PFSK-1 (cell line): ENCODE results near the gene CORO1C.

Experiments
- FOXP2 ChIP-seq: optimal IDR thresholded peaks from 2 replicates; pipeline ENCODE3; 2011; ENCODE audit warnings: borderline replicate concordance, control low read depth, inconsistent platforms; ENCODE audit not compliant: insufficient read depth; ENCODE audit errors: extremely low read length, extremely low read depth
- POLR2AphosphoS5 ChIP-seq: IDR thresholded peaks from 2 replicates; pipeline ENCODE4 v1.6.1; 2012; ENCODE audit warnings: low read depth, mild to moderate bottlenecking, control low read depth, low read length, moderate library complexity
- SIN3A ChIP-seq: IDR thresholded peaks from 2 replicates; pipeline ENCODE4 v1.6.1; 2012; ENCODE audit warnings: mild to moderate bottlenecking, low read length, moderate library complexity, borderline replicate concordance; ENCODE audit not compliant: insufficient read depth
- TAF1 ChIP-seq: IDR thresholded peaks from 2 replicates; pipeline ENCODE4 v1.6.1; 2012; ENCODE audit warnings: low read length, control low read depth, borderline replicate concordance; ENCODE audit not compliant: insufficient read depth
- TF ChIP-seq, protein P1 (sequence below), 2 experiments: IDR thresholded peaks; 2 replicates each; pipeline versions ENCODE4 v1.6.1 to v1.8.0; 2011 to 2012; ENCODE audit warnings: low read depth in 2 of 2, low read length in 2 of 2, control low read depth in 1 of 2, inconsistent platforms in 1 of 2, mild to moderate bottlenecking in 1 of 2, moderate library complexity in 1 of 2; ENCODE audit not compliant: insufficient read depth in 1 of 2

CORO1C gene

DNA sequence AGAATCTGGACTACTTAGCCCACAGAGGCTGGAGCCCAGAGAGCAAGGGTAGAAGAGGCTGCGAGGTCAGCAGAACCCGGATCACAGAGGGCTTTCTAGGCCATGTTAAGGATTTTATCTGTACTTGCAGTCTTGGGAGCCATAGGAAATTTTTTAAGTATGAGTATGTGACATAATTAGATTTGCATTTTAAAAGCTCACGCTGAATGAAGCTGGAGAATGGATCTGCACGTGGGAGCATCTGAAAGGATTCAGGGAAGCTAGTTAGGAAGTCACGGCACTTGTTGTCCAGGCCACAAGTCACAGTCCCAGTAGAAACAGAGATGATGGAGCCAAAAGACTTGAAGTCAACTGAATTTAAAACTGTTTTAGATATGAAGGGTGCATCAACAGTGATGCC is 14.1 kb downstream of the CORO1C start:
- TF ChIP-seq TAF1 (no peak), SIN3A (no peak), FOXP2 (no peak), POLR2AphosphoS5 (no peak)
- TF ChIP-seq, protein P1, sequence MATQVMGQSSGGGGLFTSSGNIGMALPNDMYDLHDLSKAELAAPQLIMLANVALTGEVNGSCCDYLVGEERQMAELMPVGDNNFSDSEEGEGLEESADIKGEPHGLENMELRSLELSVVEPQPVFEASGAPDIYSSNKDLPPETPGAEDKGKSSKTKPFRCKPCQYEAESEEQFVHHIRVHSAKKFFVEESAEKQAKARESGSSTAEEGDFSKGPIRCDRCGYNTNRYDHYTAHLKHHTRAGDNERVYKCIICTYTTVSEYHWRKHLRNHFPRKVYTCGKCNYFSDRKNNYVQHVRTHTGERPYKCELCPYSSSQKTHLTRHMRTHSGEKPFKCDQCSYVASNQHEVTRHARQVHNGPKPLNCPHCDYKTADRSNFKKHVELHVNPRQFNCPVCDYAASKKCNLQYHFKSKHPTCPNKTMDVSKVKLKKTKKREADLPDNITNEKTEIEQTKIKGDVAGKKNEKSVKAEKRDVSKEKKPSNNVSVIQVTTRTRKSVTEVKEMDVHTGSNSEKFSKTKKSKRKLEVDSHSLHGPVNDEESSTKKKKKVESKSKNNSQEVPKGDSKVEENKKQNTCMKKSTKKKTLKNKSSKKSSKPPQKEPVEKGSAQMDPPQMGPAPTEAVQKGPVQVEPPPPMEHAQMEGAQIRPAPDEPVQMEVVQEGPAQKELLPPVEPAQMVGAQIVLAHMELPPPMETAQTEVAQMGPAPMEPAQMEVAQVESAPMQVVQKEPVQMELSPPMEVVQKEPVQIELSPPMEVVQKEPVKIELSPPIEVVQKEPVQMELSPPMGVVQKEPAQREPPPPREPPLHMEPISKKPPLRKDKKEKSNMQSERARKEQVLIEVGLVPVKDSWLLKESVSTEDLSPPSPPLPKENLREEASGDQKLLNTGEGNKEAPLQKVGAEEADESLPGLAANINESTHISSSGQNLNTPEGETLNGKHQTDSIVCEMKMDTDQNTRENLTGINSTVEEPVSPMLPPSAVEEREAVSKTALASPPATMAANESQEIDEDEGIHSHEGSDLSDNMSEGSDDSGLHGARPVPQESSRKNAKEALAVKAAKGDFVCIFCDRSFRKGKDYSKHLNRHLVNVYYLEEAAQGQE (IDR thresholded peaks at IDR 0.05; ENCODE audit: insufficient read depth in 1 of 2, low read depth in 2 of 2, low read length in 2 of 2) = no peak

DNA sequence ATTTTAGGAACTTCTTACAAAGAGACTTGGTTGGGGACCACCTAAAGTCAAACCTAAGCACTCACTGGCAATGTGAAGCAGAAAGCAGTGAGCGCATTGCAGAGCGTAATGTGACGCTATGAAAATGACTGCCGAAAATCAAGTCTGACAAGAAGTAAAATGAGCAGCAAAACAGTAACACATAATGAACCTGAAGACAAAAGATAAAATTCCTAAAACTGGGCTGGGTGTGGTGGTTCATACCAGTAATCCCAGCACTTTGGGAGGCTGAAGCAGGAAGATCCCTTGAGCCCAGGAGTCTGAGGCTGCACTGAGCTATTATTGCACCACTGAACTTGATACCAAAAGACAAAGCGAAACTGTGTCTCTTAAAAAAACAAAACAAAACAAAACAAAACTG is 16.5 kb downstream of the CORO1C start:
- TF ChIP-seq TAF1 (no peak), SIN3A (no peak)

- TF ChIP-seq TAF1 = no peak
- TF ChIP-seq SIN3A = no peak
- TF ChIP-seq, protein P1 (IDR thresholded peaks at IDR 0.05; ENCODE audit: insufficient read depth in 1 of 2, low read depth in 2 of 2, low read length in 2 of 2) = no peak
- TF ChIP-seq FOXP2 = no peak
- TF ChIP-seq POLR2AphosphoS5 = no peak
These were observed 17.8 kb downstream of the CORO1C start for GRCh38 chr12:108713471-108713870.

DNA sequence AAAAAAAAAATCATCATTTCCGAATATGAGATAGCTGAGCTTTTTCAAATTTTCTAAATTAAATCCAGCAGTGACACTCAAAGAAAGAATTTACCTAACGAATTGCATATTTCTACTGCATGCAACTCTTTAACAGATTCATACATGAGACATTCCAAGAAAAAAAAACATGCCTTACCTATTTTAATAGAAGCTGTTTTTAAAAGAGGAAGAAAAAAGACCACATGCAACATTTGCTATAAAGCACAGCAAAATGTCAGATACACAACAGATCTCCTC is 18.5 kb downstream of the CORO1C start:
- TF ChIP-seq TAF1 (no peak), POLR2AphosphoS5 (no peak), FOXP2 (no peak), SIN3A (no peak)
- TF ChIP-seq, protein P1 (IDR thresholded peaks at IDR 0.05; ENCODE audit: insufficient read depth in 1 of 2, low read depth in 2 of 2, low read length in 2 of 2) = no peak

- no peak for TF ChIP-seq TAF1
These were observed 19.0 kb downstream of the CORO1C start for GRCh38 chr12:108712165-108712924.

- TF ChIP-seq TAF1 (no peak), POLR2AphosphoS5 (no peak), SIN3A (no peak), FOXP2 (no peak)
- TF ChIP-seq, protein P1 (IDR thresholded peaks at IDR 0.05; ENCODE audit: insufficient read depth in 1 of 2, low read depth in 2 of 2, low read length in 2 of 2) = no peak
These were observed 19.7 kb downstream of the CORO1C start for GRCh38 chr12:108711489-108712164.
